ENCODE measurements around the gene EPG5. TPM values are rescaled to one million over a fixed set of nuclear protein-coding genes. Genes with fewer than 3 reads are reported as not detected.

Gene EPG5
- total and polyA plus RNA-seq, 9 of the 15 experiments (the other 6 are each of a cell fraction or from before 2014, with no cell fraction given) = 1.3 to 10.7 (median 5.2) TPM

GRCh38 chr18:45860492-45860891, 106.6 kb downstream of the EPG5 start (continued):
- TF ChIP-seq NR2C2 (CRISPR knock-in tag; IDR thresholded peaks at IDR 0.05) (no peak), NR2C2 (tag; IDR thresholded peaks at IDR 0.05) (no peak), KDM1A (IDR thresholded peaks at IDR 0.05) (no peak), ZNF23 (CRISPR knock-in tag; IDR thresholded peaks at IDR 0.05) (no peak), PRDM10 (IDR thresholded peaks at IDR 0.05; ENCODE audit: partially characterized antibody) (no peak), MLLT1 (IDR thresholded peaks at IDR 0.05) (no peak)

- FAIRE-seq (no peak), ATAC-seq (no peak), DNase-seq (ENCODE audit: extremely low read depth in 1 of 4, low spot score in 3 of 4) (no peak)
- H3K36me3 ChIP-seq (ENCODE audit: control insufficient read depth, insufficient read depth, low read length) = peaks cover 43% of the 10 kb centered on the region; the same call in 2 of the 3 replicates
- H3K27ac ChIP-seq (ENCODE audit: extremely low read depth, low read depth, low read length) = no peak overlapping the region
- H4K20me1 ChIP-seq (replicated peaks; ENCODE audit: control insufficient read depth, insufficient read depth, low read length) = no peaks in the 10 kb centered on the region; the same call in 1 of the 2 replicates
- no TSS peak for BruUV-seq (replicated peaks)
- 93% methylated on average over 3 of the region's 3 CpGs for WGBS (ENCODE audit: insufficient coverage, low coverage, missing lambda C conversion rate)
- no peaks in the 10 kb centered on the region for H3K79me2 ChIP-seq (ENCODE audit: control insufficient read depth, insufficient read depth, low read length)
- ChIA-PET POLR2A (no interaction called here), CTCF (ENCODE audit: low intra/inter-chr PET ratio) (no interaction called here)
- H3K27me3 ChIP-seq (ENCODE audit: control insufficient read depth in 2 of 2, insufficient read depth in 2 of 2, low read length in 2 of 2) = no peaks in the 10 kb centered on the region
- H2AFZ ChIP-seq (ENCODE audit: low read depth, low read length) = no peak overlapping the region
- no peaks in the 10 kb centered on the region for H3K4me1 ChIP-seq (replicated peaks in 1 of 2; ENCODE audit: control insufficient read depth in 2 of 2, insufficient read depth in 2 of 2, low read length in 2 of 2)
- H3K9me3 ChIP-seq (replicated peaks; ENCODE audit: control insufficient read depth, insufficient read depth, low read depth, low read length) = no peaks in the 10 kb centered on the region
- H3K4me3 ChIP-seq = no peak overlapping the region
- no peak overlapping the region for H3K4me2 ChIP-seq (ENCODE audit: insufficient read depth, low read length)
- intact Hi-C loops (cut with micrococcal nuclease) (no loop called here), in situ Hi-C loops (cut with MboI) (no loop called here)
- no peaks in the 10 kb centered on the region for H3K9me1 ChIP-seq (ENCODE audit: control insufficient read depth, insufficient read depth, low read length)
- no peak overlapping the region for H3K9ac ChIP-seq (ENCODE audit: insufficient read depth in 1 of 2, low read depth in 2 of 2, low read length in 2 of 2)
- TF ChIP-seq ZBTB26 (CRISPR knock-in tag; IDR thresholded peaks at IDR 0.05) (no peak), MAFK (IDR thresholded peaks at IDR 0.05; ENCODE audit: low read length) (peak; percentile 52), ZFP91 (CRISPR knock-in tag; IDR thresholded peaks at IDR 0.05) (no peak), CEBPB (tag; IDR thresholded peaks at IDR 0.05) (no peak), KLF13 (tag; IDR thresholded peaks at IDR 0.05; ENCODE audit: borderline replicate concordance, low read depth) (no peak), ELF2 (CRISPR knock-in tag; IDR thresholded peaks at IDR 0.05) (no peak), KAT7 (CRISPR knock-in tag; IDR thresholded peaks at IDR 0.05; ENCODE audit: borderline replicate concordance) (no peak)
Measured at GRCh38 chr18:45859334-45859733, 107.8 kb downstream of the EPG5 start.
